Amniotic stem cell (primary cell): ENCODE data around the gene TNFAIP8.
"Not testable (repeated sequence)": the region's sequence is repeated elsewhere in the genome, so short reads cannot be mapped to it uniquely, and the experiment has no call there.

Experiments
- DNase-seq: peaks from one replicate; lab custom pipeline; 2025; lab: John Stamatoyannopoulos, UW

Gene TNFAIP8

GRCh38 chr5:119420169-119420568 is 64.3 kb downstream of the TNFAIP8 start:
- no peak for DNase-seq

- DNase-seq, result no peak
Observed at GRCh38 chr5:119426057-119426456, 70.2 kb downstream of the TNFAIP8 start.

- no peak for DNase-seq
Observed at GRCh38 chr5:119427060-119427459, 71.2 kb downstream of the TNFAIP8 start.

- not testable (repeated sequence) for DNase-seq
Observed at GRCh38 chr5:119427596-119427995, 71.8 kb downstream of the TNFAIP8 start.

- not testable (repeated sequence) for DNase-seq
Observed at GRCh38 chr5:119428166-119428565, 72.3 kb downstream of the TNFAIP8 start.

GRCh38 chr5:119428574-119428973 is 72.8 kb downstream of the TNFAIP8 start:
- DNase-seq, result not testable (repeated sequence)

- DNase-seq, result not testable (repeated sequence)
Observed at GRCh38 chr5:119432674-119433237, 76.9 kb downstream of the TNFAIP8 start.

- DNase-seq, result no peak
Observed at GRCh38 chr5:119435436-119436132, 79.8 kb downstream of the TNFAIP8 start.

- not testable (repeated sequence) for DNase-seq
Observed at GRCh38 chr5:119437785-119438586, 82.2 kb downstream of the TNFAIP8 start.

- not testable (repeated sequence) for DNase-seq
Observed at GRCh38 chr5:119438587-119438917, 82.7 kb downstream of the TNFAIP8 start.

GRCh38 chr5:119439140-119439631 is 83.4 kb downstream of the TNFAIP8 start:
- no peak for DNase-seq

- not testable (repeated sequence) for DNase-seq
Observed at GRCh38 chr5:119439632-119440031, 83.8 kb downstream of the TNFAIP8 start.

- not testable (repeated sequence) for DNase-seq
Observed at GRCh38 chr5:119444643-119445042, 88.8 kb downstream of the TNFAIP8 start.

GRCh38 chr5:119445544-119445943 is 89.7 kb downstream of the TNFAIP8 start:
- DNase-seq, result no peak
